Uterus (tissue), 2 donors: ENCODE data around the gene VARS2.

Source experiments
- CTCF ChIP-seq, 4 experiments: fragments of 200-600 bp in 2 of 4; fragments of 450-650 bp in 2 of 4; sonication (generic) in 2 of 4; IDR thresholded peaks; one replicate each; pipeline ENCODE4 v1.5.1; 2016 to 2019; ENCODE audit warnings: antibody characterized with exemption in 4 of 4, mild to moderate bottlenecking in 2 of 4, moderate library complexity in 1 of 4
- POLR2A ChIP-seq, 2 donors: fragments of 450-650 bp; IDR thresholded peaks; one replicate each; pipeline ENCODE4 v1.6.1; 2016; ENCODE audit warnings: antibody characterized with exemption in 2 of 2, mild to moderate bottlenecking in 1 of 2, moderate library complexity in 1 of 2

- no peak for TF ChIP-seq POLR2A (IDR thresholded peaks at IDR 0.05)
- TF ChIP-seq CTCF (IDR thresholded peaks at IDR 0.05): no peak
These were observed 19.1 kb upstream of the VARS2 start for GRCh38 chr6:30894935-30895334.
